Measurements from ENCODE around the gene PELI2.

The PELI2 gene

DNA sequence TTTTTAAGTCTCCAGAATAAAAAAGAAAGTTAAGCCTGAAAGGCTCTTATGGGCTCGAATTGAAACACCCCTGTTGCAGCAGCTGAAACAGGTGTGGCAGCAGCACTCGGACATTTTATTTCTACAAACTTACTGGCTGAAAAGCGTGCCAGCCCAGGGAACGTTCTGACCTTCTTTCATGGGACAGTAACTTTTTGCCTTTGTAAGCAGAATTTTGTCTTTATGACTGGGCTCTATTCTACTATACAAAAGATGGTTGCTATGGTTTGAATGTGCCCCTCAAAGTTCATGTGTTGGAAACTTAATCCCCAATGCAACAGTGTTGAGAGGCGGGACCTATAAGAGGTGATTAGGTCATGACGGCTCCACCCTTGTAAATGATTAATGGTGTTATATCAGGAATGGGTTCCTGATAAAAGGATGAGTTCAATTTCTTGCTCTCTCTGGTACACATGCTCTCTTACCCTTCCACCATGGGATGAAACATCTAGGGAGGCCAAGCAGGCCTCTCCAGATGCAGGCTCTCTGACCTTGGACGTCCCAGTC is 52.7 kb downstream of the PELI2 start:
- DNase-seq (ENCODE audit: low read depth in 2 of 2, low spot score in 1 of 2), result no peak

GRCh38 chr14:56172074-56172473 is 53.9 kb downstream of the PELI2 start:
- no peak for DNase-seq (ENCODE audit: low read depth in 2 of 2, low spot score in 1 of 2)

- no peak for DNase-seq (ENCODE audit: low read depth in 2 of 2, low spot score in 1 of 2)
These were observed 54.4 kb downstream of the PELI2 start for GRCh38 chr14:56172571-56172971.

DNA sequence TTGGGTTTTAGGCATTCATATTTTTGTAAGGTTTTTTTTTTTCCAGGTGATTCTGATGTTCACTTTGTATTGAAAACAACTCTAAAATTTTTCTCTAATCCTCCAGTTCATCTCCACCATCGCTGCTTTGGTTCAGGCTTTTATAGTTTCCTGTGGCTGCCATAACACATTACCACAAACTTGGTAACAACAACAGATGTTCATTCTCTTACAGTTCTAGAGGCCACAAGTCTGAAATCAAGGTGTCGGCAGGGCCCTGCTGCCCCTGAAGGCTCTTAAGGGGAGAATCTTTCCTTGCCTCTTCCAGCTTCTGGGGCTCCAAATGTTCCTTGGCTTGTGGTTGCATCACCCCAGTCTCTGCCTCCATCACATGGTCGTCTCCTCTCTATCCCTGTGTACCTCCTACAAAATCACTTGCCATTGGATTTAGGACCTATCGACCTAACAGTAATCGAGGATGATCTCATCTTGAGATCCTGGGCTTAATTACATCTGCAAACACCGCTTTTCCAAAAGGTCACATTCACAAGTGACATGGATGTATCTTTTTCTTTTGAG is 55.2 kb downstream of the PELI2 start:
- no peak for DNase-seq (ENCODE audit: low read depth in 2 of 2, low spot score in 1 of 2)

DNA sequence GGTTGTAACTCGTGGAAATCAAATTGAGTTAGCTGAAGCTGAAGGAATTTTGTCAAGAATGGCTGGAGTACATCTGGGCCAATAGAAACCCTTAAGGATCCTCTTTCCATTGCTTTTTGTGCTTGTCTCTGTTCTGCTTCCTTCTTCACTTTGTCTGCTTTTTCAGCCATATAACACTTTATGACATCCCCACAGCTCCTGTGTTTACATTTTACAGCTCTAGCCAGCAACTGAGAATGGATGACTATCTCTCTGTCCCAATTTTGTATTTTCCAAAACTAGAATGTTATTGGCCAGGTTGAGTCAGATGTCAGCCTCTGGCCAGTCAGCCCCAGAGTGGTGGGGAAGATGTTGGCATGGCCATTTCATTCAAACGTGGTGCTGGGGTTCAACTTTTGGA is 57.6 kb downstream of the PELI2 start:
- DNase-seq (ENCODE audit: low read depth in 2 of 2, low spot score in 1 of 2), result no peak

DNA sequence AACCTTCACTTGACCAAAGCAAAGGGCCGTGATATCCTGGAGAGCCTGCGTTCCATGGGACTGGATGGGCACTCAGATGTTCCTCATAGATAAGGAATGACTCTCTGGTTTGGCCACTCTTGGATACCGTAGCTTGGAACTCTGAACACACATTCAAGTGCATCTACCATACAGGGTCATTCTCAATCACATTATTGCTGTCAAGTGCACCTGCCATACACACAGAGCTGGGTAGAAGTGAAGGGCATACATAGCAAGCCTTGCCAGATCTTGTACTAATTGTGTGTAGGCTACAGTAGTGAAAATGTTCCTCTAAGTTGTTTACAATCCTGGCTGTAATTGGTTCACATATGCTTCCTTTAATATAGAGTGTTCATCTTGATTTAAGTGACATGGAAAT is 58.3 kb downstream of the PELI2 start:
- no peak for DNase-seq (ENCODE audit: low read depth in 2 of 2, low spot score in 1 of 2)

DNA sequence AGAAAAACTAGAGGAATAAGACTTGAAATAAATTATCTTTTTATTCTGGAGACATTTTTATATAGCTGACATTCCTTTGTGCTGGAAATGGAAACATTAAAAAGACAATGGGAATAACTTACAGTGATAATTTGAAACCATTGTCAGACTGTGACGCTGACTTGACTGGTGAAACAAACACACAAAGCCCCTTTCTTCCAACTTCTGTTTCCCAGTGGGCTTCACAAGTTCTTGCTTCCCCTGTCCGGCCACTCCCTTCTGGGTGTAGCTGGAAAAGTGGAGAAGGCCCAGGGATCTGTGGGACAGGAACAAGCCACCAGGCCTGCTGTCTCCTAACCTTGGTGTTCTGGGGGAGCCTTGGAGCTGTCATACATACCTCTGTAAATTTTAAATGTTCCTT is 58.8 kb downstream of the PELI2 start:
- DNase-seq (ENCODE audit: low read depth in 2 of 2, low spot score in 1 of 2), result no peak

- no peak for DNase-seq (ENCODE audit: low read depth in 2 of 2, low spot score in 1 of 2)
These were observed 62.7 kb downstream of the PELI2 start for GRCh38 chr14:56180754-56181542.

DNA sequence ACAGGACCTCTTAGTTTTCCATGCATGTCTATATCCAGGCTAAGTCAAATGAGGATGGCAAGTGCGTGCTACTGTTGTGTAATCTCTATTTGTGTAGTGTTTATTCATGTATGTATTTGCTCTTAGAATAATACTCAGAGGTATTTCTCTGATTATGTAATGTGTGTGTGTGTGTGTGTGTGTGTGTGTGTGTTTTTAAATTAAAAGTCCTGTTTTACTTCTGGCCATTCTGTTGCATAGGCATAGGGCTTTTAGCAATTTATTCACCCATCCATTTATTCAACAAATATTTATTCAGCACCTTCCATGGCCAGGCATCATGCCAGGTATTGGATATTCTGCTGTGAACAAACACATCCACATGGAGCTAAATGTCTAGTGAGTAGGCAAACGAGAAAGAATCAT is 63.5 kb downstream of the PELI2 start:
- DNase-seq (ENCODE audit: low read depth in 2 of 2, low spot score in 1 of 2), result no peak

DNA sequence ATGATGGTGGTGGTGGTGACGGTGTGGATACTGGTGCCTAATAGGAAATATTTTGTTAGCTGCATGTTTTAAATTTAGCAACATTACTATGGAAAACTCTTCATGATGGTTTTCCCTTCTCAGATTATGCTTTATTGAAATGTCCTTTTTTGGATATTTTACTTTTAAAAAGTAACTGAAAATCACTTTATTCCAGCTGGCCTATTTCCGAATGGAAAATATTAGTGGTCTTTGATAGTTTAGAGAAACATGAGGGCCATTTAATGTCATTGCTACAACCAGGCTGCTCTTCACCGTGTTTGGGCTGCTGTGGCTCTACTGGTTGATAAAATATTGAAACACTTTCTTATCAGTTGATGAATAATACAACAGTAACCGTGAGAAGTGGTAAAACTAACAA is 64.2 kb downstream of the PELI2 start:
- DNase-seq (ENCODE audit: low read depth in 2 of 2, low spot score in 1 of 2), result no peak

DNA sequence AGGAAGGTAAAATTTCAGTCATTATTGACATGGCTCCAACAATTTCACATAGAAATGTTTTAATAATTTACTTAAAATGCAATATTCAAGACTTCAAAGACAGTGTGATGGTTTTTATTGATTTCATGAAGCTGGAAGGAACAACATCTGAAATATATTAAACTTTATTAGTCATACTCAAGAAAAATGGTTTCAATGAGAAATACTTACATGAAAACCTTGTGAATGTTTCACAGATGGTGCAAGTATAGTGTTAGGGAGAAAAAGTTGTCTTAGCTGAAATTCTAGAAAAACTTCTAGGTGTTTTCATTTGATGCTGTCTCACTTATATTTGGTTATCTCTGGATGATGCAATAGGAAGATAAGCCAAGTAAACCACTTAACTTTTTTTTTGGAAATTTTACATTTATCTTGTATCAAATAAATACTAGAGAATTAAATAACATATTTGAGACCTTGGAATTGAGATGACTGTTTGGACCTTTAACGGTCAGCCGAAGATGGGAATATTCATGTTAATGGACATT is 65.5 kb downstream of the PELI2 start:
- DNase-seq (ENCODE audit: low read depth in 2 of 2, low spot score in 1 of 2), result no peak

- no peak for DNase-seq (ENCODE audit: low read depth in 2 of 2, low spot score in 1 of 2)
These were observed 67.8 kb downstream of the PELI2 start for GRCh38 chr14:56185992-56186391.

DNA sequence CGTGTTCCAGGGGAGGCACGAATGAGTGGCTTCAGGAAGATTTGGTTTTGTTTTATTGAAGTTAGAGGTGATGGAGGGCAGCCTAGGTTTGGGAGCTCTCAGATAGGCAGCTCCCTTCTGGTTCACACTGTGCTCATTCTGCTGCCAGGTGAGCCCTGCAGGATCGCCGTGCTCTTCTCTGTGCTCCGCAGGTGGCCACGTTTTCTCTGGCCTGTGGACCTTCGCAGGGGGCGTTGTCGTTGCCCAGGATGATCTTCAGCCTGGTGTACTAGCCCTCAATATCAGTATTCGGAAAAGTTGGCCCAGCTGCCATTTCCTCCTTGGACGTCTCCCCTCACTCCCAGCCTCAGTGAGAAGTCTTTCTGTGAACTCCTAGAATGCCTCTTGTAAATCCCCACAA is 69.5 kb downstream of the PELI2 start:
- no peak for DNase-seq (ENCODE audit: low read depth in 2 of 2, low spot score in 1 of 2)

DNA sequence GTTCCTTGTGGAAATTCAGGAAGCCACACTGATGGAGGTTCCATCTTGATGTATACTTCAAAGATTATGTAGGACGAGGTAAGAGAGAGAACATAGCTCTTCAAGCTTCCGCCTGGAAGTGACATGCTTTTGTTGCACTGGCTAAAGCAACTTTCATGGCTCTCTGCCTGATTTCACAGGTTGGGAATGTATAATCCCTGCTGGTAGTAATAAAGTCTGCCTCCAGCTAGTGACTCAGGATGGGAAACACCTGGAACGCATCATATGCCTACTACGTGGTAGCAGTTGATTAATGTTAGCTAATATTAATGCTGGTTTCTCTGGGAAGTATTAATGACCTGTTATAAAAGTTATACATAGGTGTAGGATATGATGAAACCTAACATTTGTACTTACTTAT is 71.1 kb downstream of the PELI2 start:
- no peak for DNase-seq (ENCODE audit: low read depth in 2 of 2, low spot score in 1 of 2)

DNA sequence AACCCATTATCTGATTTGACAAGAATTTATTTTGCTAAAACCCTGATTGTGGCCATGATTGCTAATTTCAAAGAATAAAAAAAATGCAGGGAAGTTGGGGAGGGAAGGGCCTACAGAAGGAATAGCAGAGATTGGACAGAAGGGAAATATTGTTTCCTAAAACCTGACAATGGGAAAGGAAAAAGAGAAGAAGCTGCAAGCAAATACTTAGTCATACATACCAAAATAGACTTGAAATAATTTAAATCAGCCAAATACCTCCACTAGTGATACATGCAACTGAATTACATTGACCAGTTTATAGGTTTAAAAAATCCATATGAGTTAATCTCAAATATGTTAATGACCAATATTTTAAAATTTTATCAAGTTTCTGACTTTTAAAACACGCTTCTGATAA is 75.1 kb downstream of the PELI2 start:
- DNase-seq (ENCODE audit: low read depth in 2 of 2, low spot score in 1 of 2), result no peak

DNA sequence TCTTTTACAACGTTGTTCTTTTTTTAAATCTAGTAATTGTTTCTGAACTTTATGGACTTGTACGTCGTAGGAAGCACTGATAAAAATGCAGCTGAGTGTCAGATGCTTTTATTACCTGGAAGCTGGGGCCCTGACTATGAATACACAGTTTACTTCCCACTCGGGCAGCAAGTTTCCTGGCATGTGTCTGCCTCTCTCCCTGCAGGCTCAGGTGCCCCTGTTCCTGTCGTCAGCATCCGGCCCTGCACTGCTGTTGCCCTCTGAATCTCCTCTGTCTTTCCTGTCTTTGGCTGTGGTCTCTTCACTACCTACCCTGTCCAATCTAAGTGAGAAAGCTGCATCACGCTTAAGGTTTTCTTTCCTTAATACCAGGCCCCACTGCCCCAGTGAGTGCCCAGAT is 75.8 kb downstream of the PELI2 start:
- no peak for DNase-seq (ENCODE audit: low read depth in 2 of 2, low spot score in 1 of 2)

GRCh38 chr14:56195223-56195622 is 77.0 kb downstream of the PELI2 start:
- DNase-seq (ENCODE audit: low read depth in 2 of 2, low spot score in 1 of 2), result no peak

GRCh38 chr14:56195704-56196103 is 77.5 kb downstream of the PELI2 start:
- no peak for DNase-seq (ENCODE audit: low read depth in 2 of 2, low spot score in 1 of 2)

- DNase-seq (ENCODE audit: low read depth in 2 of 2, low spot score in 1 of 2), result no peak
These were observed 78.1 kb downstream of the PELI2 start for GRCh38 chr14:56196274-56196673.

- DNase-seq (ENCODE audit: low read depth in 2 of 2, low spot score in 1 of 2), result no peak
These were observed 78.9 kb downstream of the PELI2 start for GRCh38 chr14:56197150-56197549.

DNA sequence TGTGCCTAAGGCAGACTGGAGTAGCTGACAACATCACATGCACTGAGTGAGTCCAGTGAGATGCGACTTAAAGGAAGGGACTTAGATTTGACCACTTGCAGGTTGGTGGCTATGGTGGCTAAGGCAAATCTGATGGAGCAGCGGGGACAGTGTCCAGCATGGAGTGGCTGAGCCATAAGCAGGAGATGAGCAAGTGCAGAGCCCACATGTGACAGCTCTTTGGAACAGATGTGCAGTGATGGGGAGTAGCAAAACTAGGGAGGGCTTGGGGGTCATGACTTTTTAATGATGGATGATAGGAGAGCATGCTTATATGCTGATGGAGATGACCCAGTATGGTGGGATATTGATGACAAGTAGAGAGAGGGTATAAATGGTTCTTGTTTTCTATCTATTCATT is 80.2 kb downstream of the PELI2 start:
- DNase-seq (ENCODE audit: low read depth in 2 of 2, low spot score in 1 of 2), result no peak

GRCh38 chr14:56199095-56199981 is 81.1 kb downstream of the PELI2 start:
- no peak for DNase-seq (ENCODE audit: low read depth in 2 of 2, low spot score in 1 of 2)

All from stimulated activated CD8-positive, alpha-beta memory T cell treated with anti-CD3 and anti-CD28 coated beads, Interleukin-4, amount 100 ng/mL, for 4 hours (primary cell).